Psoas muscle (tissue), 8 donors: ENCODE results near the gene GINS1. TPM values are rescaled to one million over a fixed set of nuclear protein-coding genes. Genes with fewer than 3 reads are reported as not detected.

Experiments used
- ATAC-seq, 4 donors: fragments of 200-7000 bp; cut with Tn5 transposase; one replicate each; pipeline ENCODE4 v1.9.1; 2020; ENCODE audit warnings: moderate library complexity in 3 of 4, mild to moderate bottlenecking in 2 of 4
- DNase-seq, 2 donors: peaks; one replicate each; pipeline ENCODE4 v3.0.0-alpha.2; 2020
- H3K27ac ChIP-seq: fragments of 200-600 bp; one replicate; pipeline ENCODE4 v1.8.0; 2022
- H3K27me3 ChIP-seq, 3 donors: fragments of 200-600 bp in 1 of 3; one replicate each; pipeline versions ENCODE4 v1.6.1 to v1.8.0; 2013 to 2022; ENCODE audit warnings: low read length in 2 of 3, mild to moderate bottlenecking in 2 of 3, moderate library complexity in 1 of 3; ENCODE audit not compliant: insufficient read depth in 3 of 3
- H3K36me3 ChIP-seq, 2 donors: fragments of 200-600 bp in 1 of 2; one replicate each; pipeline versions ENCODE4 v1.6.1 to v1.8.0; 2013 to 2022; ENCODE audit warnings: low read depth in 1 of 2, mild to moderate bottlenecking in 1 of 2, moderate library complexity in 1 of 2; ENCODE audit not compliant: insufficient read depth in 1 of 2
- H3K4me1 ChIP-seq: fragments of 200-600 bp; one replicate; pipeline ENCODE4 v1.8.0; 2022
- H3K4me3 ChIP-seq: fragments of 200-600 bp; one replicate; pipeline ENCODE4 v1.8.0; 2022; ENCODE audit warnings: mild to moderate bottlenecking
- H3K9me3 ChIP-seq: fragments of 200-600 bp; one replicate; pipeline ENCODE4 v1.8.0; 2022
- CTCF ChIP-seq: fragments of 200-600 bp; IDR thresholded peaks from one replicate; pipeline ENCODE4 v1.8.0; 2022; ENCODE audit warnings: antibody characterized with exemption
- WGBS, 3 donors: extraction: QIAGEN DNeasy Blood & Tissue Kit; methylation state at CpG; one replicate each; pipeline versions ENCODE4 v1.1.6 to v1.1.7; 2013; 5-methylcytosine and 5-hydroxymethylcytosine counted together
- intact Hi-C, 2 donors: fragments of 100-400 bp; cut with DNase I; formaldehyde crosslinking; loops; one replicate each; pipeline versions ENCODE4 v1.11.0 to v1.14.2; 2022
- polyA plus RNA-seq, 3 donors: library from polyadenylated mRNA; stranded (reverse); fragments of 200-250 nt; gene quantifications; one replicate each; pipeline ENCODE4 v1.2.3, GENCODE V29; 2013
- total RNA-seq, 4 donors: library from RNA; stranded (reverse); fragmentation: NEBNext Ultra II Directional in 2 of 4; extraction: Animal tissue kit (Norgen Biotek cat#: 25700) in 2 of 4; gene quantifications; one replicate each; pipeline versions ENCODE4 v1.2.1 to v1.2.4, GENCODE V29; 2021 to 2023
- donor health status: healthy with polysubstance abuse.
- donor health status: DM: no; HTN: no; CAD: no; lungs with moderate emphysema.
- donor health status: Bipolar disorder and iron deficiency.
- donor health status: healthy.
- donor health status: DM: yes; HTN: yes; CAD: no.
- donor health status: DM: no; HTN: no; CAD: no.
- donor health status: DM: no; HTN: no; CAD: no.
- donor health status: DM: yes; HTN: yes; CAD: no.

Gene GINS1
- total and polyA plus RNA-seq, 7 donors = 0.07 to 0.67 (median 0.17) TPM; not detected in 1

GRCh38 chr20:25364879-25365699 lies 42.4 kb upstream of the GINS1 start:
- intact Hi-C loops = no loop called here
- no peak overlapping the region for H3K27ac ChIP-seq
- no peak for ATAC-seq
- no peak overlapping the region for H3K4me3 ChIP-seq
- TF ChIP-seq CTCF = no peak
- H3K36me3 ChIP-seq = no peaks in the 10 kb centered on the region
- H3K27me3 ChIP-seq = no peaks in the 10 kb centered on the region
- no peaks in the 10 kb centered on the region for H3K4me1 ChIP-seq
- no peak for DNase-seq
- no peaks in the 10 kb centered on the region for H3K9me3 ChIP-seq
- 91 to 98% (median 94%) methylated on average over 2 of the region's 2 CpGs for WGBS, 3 donors

- intact Hi-C loops = no loop called here
- H3K27ac ChIP-seq = no peak overlapping the region
Measured at GRCh38 chr20:25368526-25368925, 38.9 kb upstream of the GINS1 start.

GRCh38 chr20:25368976-25369375 lies 38.5 kb upstream of the GINS1 start:
- Histone ChIP-seq H3K27me3 (no peaks in the 10 kb centered on the region), H3K4me1 (no peaks in the 10 kb centered on the region), H3K9me3 (peaks cover 3% of the 10 kb centered on the region), H3K36me3 (no peaks in the 10 kb centered on the region), H3K4me3 (no peak overlapping the region), H3K27ac (no peak overlapping the region)
- intact Hi-C loops = no loop called here
- DNase-seq = no peak
- ATAC-seq = no peak
- no peak for TF ChIP-seq CTCF
- 96 to 99% (median 97%) methylated on average over 5 of the region's 5 CpGs for WGBS, 3 donors

More at GRCh38 chr20:25368526-25368925, 38.9 kb upstream of the GINS1 start:
- Histone ChIP-seq H3K36me3 (no peaks in the 10 kb centered on the region), H3K4me3 (no peak overlapping the region), H3K4me1 (no peaks in the 10 kb centered on the region), H3K9me3 (peaks cover 3% of the 10 kb centered on the region), H3K27me3 (no peaks in the 10 kb centered on the region)
- ATAC-seq = no peak
- no peak for DNase-seq
- WGBS, 3 donors = 98 to 99% (median 98%) methylated on average over 10 of the region's 10 CpGs
- TF ChIP-seq CTCF = no peak

- H3K27ac ChIP-seq = no peak overlapping the region
- no peak for DNase-seq
- ATAC-seq = no peak
- no peaks in the 10 kb centered on the region for H3K4me1 ChIP-seq
- intact Hi-C loops = no loop called here
- TF ChIP-seq CTCF = no peak
- no peak overlapping the region for H3K4me3 ChIP-seq
- 95 to 98% (median 95%) methylated on average over 8 of the region's 8 CpGs for WGBS, 3 donors
- H3K36me3 ChIP-seq = no peaks in the 10 kb centered on the region
- no peaks in the 10 kb centered on the region for H3K27me3 ChIP-seq
- peaks cover 3% of the 10 kb centered on the region for H3K9me3 ChIP-seq
Measured at GRCh38 chr20:25369529-25369928, 37.9 kb upstream of the GINS1 start.

GRCh38 chr20:25369971-25370370 lies 37.5 kb upstream of the GINS1 start:
- H3K27ac ChIP-seq = no peak overlapping the region
- TF ChIP-seq CTCF = no peak
- H3K27me3 ChIP-seq = no peaks in the 10 kb centered on the region
- no peaks in the 10 kb centered on the region for H3K4me1 ChIP-seq
- DNase-seq = no peak
- no peak overlapping the region for H3K4me3 ChIP-seq
- intact Hi-C loops = no loop called here
- H3K36me3 ChIP-seq = no peaks in the 10 kb centered on the region
- WGBS, 3 donors = 95 to 98% (median 97%) methylated on average over 2 of the region's 2 CpGs
- no peak for ATAC-seq
- H3K9me3 ChIP-seq = peaks cover 3% of the 10 kb centered on the region
